ENCODE results near the gene PIGO. TPM values are rescaled to one million over a fixed set of nuclear protein-coding genes. Genes with fewer than 3 reads are reported as not detected.

Gene PIGO
- total and polyA plus RNA-seq, 9 of the 15 experiments (the other 6 are each of a cell fraction or from before 2014, with no cell fraction given), result 5.4 to 13.7 (median 9.7) TPM

DNA sequence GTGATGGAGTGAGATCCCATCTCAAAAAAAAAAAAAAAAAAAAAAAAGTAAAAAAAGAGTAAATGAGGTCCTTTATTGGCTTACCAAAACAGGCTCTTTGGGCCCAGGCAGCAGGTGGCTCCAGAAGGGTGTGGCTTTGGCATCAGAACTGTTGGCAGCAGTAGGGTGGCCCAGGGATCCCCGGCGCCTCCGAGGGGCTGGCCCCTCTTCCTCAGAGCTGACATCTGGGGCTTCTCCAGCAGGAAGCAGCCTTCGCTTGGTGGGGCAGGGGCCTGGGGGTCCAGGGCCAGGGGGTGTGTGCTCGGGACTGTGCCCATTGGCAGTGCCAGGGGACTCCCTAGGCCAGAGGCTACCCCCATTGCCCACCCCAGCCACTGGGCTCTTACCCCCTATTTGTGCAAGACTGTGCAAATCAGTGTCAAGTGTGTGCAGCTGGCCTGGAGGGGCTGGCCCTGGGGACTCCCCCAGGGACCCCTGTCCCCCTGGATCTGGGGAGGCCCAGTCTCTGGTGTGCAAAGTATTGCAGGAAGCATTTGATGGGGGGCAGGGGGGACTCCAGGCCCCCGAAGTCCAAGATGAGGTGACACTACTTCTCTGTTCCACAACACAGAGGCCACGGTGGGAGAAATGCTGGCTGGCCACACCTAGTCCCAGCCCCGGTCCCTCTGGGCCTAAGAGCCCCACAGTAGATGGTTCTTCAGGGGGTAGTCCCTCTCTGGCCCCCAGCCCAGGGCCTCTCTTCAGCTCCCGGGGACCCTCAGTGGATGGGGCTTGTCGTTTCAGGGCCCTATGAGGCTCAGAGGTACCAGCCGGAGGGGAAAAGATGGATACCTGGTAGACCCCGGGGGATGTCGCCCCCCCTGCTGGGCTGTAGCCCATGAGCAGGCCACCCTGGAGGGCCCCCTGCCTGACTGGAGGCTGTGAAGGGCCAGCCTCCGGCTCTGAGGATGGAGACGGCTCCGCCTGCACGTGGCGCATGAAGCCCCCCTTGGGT is 11.2 kb upstream of the PIGO start (continued):
- no peak for TF ChIP-seq REST (IDR thresholded peaks at IDR 0.05; ENCODE audit: borderline replicate concordance)
- TF ChIP-seq REST (CRISPR knock-in tag; IDR thresholded peaks at IDR 0.05; ENCODE audit: low read depth), result no peak
- no peak for TF ChIP-seq NFRKB (IDR thresholded peaks at IDR 0.05; ENCODE audit: low read depth)
- no peak for TF ChIP-seq CCNT2 (IDR thresholded peaks at IDR 0.05; ENCODE audit: borderline replicate concordance, extremely low read depth, insufficient read length, low read depth, low read length)
- no peak for TF ChIP-seq SMARCB1 (IDR thresholded peaks at IDR 0.05; ENCODE audit: insufficient read length, low read depth)
- TF ChIP-seq POLR2B (IDR thresholded peaks at IDR 0.05; ENCODE audit: low read depth, partially characterized antibody), result no peak
- no peak for TF ChIP-seq MYBL2 (IDR thresholded peaks at IDR 0.05; ENCODE audit: low read depth)
- TF ChIP-seq MYBL2 (CRISPR knock-in tag; IDR thresholded peaks at IDR 0.05; ENCODE audit: borderline replicate concordance), result no peak
- no peak for TF ChIP-seq POLR3A (IDR thresholded peaks at IDR 0.05; ENCODE audit: borderline replicate concordance, extremely low read depth, insufficient read depth, insufficient read length)
- no peak for TF ChIP-seq SAFB (IDR thresholded peaks at IDR 0.05; ENCODE audit: borderline replicate concordance, low read depth, low read length)
- no peak for TF ChIP-seq CEBPB (tag; IDR thresholded peaks at IDR 0.05)

Measured in K562 (cell line).